HG02870 (cell line): ENCODE measurements around the gene SP9.
"Not testable (repeated sequence)": the region's sequence is repeated elsewhere in the genome, so short reads cannot be mapped to it uniquely, and the experiment has no call there.

Experiments
- ATAC-seq: cut with Tn5 transposase; IDR thresholded peaks from one replicate; pipeline ENCODE4 v1.9.1; 2021; ENCODE audit warnings: mild to moderate bottlenecking, moderate library complexity; ENCODE audit not compliant: unreplicated experiment

Gene SP9

GRCh38 chr2:174344716-174345461, 10.1 kb downstream of the SP9 start:
- ATAC-seq = no peak

GRCh38 chr2:174350018-174350417, 15.3 kb downstream of the SP9 start:
- no peak for ATAC-seq

GRCh38 chr2:174350593-174351181, 15.9 kb downstream of the SP9 start:
- ATAC-seq = no peak

GRCh38 chr2:174353004-174353403, 18.2 kb downstream of the SP9 start:
- ATAC-seq = no peak

- ATAC-seq = no peak
These were observed 21.6 kb downstream of the SP9 start for GRCh38 chr2:174356347-174356746.

GRCh38 chr2:174359663-174360062, 24.9 kb downstream of the SP9 start:
- not testable (repeated sequence) for ATAC-seq

- ATAC-seq = no peak
These were observed 28.2 kb downstream of the SP9 start for GRCh38 chr2:174362949-174363348.

GRCh38 chr2:174363492-174364225, 28.9 kb downstream of the SP9 start:
- not testable (repeated sequence) for ATAC-seq

- no peak for ATAC-seq
These were observed 29.9 kb downstream of the SP9 start for GRCh38 chr2:174364628-174365027.

- no peak for ATAC-seq
These were observed 30.8 kb downstream of the SP9 start for GRCh38 chr2:174365571-174365970.

GRCh38 chr2:174368691-174369090, 33.9 kb downstream of the SP9 start:
- ATAC-seq = no peak

- ATAC-seq = no peak
These were observed 42.2 kb downstream of the SP9 start for GRCh38 chr2:174376967-174377366.

- ATAC-seq = no peak
These were observed 49.0 kb downstream of the SP9 start for GRCh38 chr2:174383796-174384195.

GRCh38 chr2:174385201-174385600, 50.4 kb downstream of the SP9 start:
- no peak for ATAC-seq
